Muscle of arm (tissue), 14 donors: Measurements from ENCODE around the gene C20orf202. TPM values are rescaled to one million over a fixed set of nuclear protein-coding genes. Genes with fewer than 3 reads are reported as not detected.

Source experiments
- DNase-seq: peaks from one replicate; pipeline ENCODE4 v3.0.0-alpha.2; 2013
- long read RNA-seq, 11 donors: transcript quantifications; one replicate each; lab custom pipeline, GENCODE V29; 2026
- polyA plus RNA-seq, 12 donors: library from polyadenylated mRNA; unstranded; fragments of 120-200 nt; gene quantifications; one replicate each; pipeline ENCODE4 v1.2.1, GENCODE V29; 2013; ENCODE audit not compliant: insufficient read length in 12 of 12

Gene C20orf202
- under 1 TPM in 10 of 12 donors, not detected in 2; 0.23 to 0.63 (median 0.47) TPM for polyA plus RNA-seq
- long read RNA-seq, donor 1: 0 reads
- long read RNA-seq, donor 2, partial matches to known transcripts: 0 of 1 reads
- long read RNA-seq, donor 2, other reads (novel, unspliced or antisense): 0 of 1 reads
- long read RNA-seq, donor 3: 0 reads
- long read RNA-seq, donor 4: 0 reads
- long read RNA-seq, donor 5, partial matches to known transcripts: 0 of 1 reads
- long read RNA-seq, donor 5, other reads (novel, unspliced or antisense): 0 of 1 reads
- long read RNA-seq, donor 6, partial matches to known transcripts: 0 of 1 reads
- long read RNA-seq, donor 6, other reads (novel, unspliced or antisense): 0 of 1 reads
- long read RNA-seq, donor 7: 0 reads
- long read RNA-seq, donor 8: 0 reads
- long read RNA-seq, donor 9: 0 reads
- long read RNA-seq, donor 10: 0 reads
- long read RNA-seq, donor 11: 0 reads

- no peak for DNase-seq
These were observed at the start of gene C20orf202 for GRCh38 chr20:1202762-1203504. Gene C20orf202, plus strand, starts transcription at chr20:1203454. Its CDS starts 132 bp downstream, at chr20:1203586.

- no peak for DNase-seq
These were observed 49.0 kb upstream of the C20orf202 start for GRCh38 chr20:1154226-1154625.

GRCh38 chr20:1154691-1155090, 48.6 kb upstream of the C20orf202 start:
- DNase-seq: no peak

GRCh38 chr20:1155342-1155741, 47.9 kb upstream of the C20orf202 start:
- no peak for DNase-seq

GRCh38 chr20:1160496-1160895, 42.8 kb upstream of the C20orf202 start:
- no peak for DNase-seq

GRCh38 chr20:1160991-1161390, 42.3 kb upstream of the C20orf202 start:
- DNase-seq: no peak

GRCh38 chr20:1163105-1163504, 40.1 kb upstream of the C20orf202 start:
- no peak for DNase-seq

GRCh38 chr20:1163653-1164052, 39.6 kb upstream of the C20orf202 start:
- DNase-seq: no peak

- DNase-seq: no peak
These were observed 38.4 kb upstream of the C20orf202 start for GRCh38 chr20:1164871-1165270.

GRCh38 chr20:1165521-1165920, 37.7 kb upstream of the C20orf202 start:
- no peak for DNase-seq

- DNase-seq: no peak
These were observed 37.3 kb upstream of the C20orf202 start for GRCh38 chr20:1165941-1166340.

- no peak for DNase-seq
These were observed 36.1 kb upstream of the C20orf202 start for GRCh38 chr20:1166948-1167720.

GRCh38 chr20:1169224-1169623, 34.0 kb upstream of the C20orf202 start:
- no peak for DNase-seq

- DNase-seq: peak; percentile 25
These were observed 31.7 kb upstream of the C20orf202 start for GRCh38 chr20:1171461-1172093.

GRCh38 chr20:1173698-1174097, 29.6 kb upstream of the C20orf202 start:
- no peak for DNase-seq

GRCh38 chr20:1174787-1175186, 28.5 kb upstream of the C20orf202 start:
- DNase-seq: no peak

- DNase-seq: no peak
These were observed 25.6 kb upstream of the C20orf202 start for GRCh38 chr20:1177680-1178079.

GRCh38 chr20:1178103-1178502, 25.2 kb upstream of the C20orf202 start:
- DNase-seq: no peak

GRCh38 chr20:1178623-1179022, 24.6 kb upstream of the C20orf202 start:
- no peak for DNase-seq

GRCh38 chr20:1180949-1181348, 22.3 kb upstream of the C20orf202 start:
- no peak for DNase-seq

- DNase-seq: no peak
These were observed 21.1 kb upstream of the C20orf202 start for GRCh38 chr20:1182106-1182505.

GRCh38 chr20:1183153-1183552, 20.1 kb upstream of the C20orf202 start:
- DNase-seq: no peak
